Femur (tissue), 1 donor: ENCODE data around the gene KCNJ12.
"Not testable (repeated sequence)": the region's sequence is repeated elsewhere in the genome, so short reads cannot be mapped to it uniquely, and the experiment has no call there.

Source experiments
- DNase-seq: peaks from one replicate; pipeline ENCODE4 v3.0.0-alpha.2; 2017

KCNJ12 gene

DNA sequence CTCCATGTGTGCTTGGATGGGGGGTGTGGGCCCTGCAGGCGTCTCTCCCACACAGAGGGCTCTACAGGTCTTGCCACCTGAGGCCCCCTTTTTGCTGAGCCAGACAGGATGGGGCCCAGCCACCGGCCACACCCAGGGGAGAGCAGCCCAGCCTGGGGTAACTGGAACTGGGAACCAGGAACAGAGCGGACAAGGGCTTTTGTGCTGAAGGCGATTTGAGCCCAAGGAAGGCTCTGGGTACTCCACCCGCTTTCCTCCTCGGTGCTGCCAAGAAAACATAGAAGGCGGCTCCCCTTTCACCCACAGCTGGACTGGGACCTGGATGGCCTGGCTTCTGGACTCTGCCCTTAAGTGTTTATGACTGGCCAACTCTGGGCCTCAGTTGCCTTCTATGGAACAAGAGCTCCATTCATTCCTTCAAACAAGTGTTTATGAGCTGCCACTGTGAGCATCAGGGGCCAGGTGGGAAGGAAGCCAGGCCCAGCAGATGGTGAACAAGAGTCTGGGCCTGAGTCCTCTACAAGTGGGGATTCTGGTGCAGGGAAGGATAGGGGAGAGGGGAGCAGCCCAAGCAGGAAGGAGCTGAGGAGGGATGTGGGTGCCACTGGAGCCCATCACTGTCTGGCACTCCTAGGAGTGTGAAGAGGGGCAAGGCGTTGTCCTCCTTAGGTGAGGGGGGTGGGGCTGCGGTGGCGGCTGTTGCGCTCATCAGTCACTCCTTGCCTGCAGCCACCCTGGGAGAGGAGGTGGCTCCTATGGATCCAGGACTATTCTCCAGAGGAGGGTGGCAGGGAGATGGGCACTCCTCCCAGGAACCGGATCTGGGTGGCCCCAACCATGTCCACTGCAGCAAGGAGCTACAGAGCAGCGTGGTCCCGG lies 46.4 kb downstream of the KCNJ12 start:
- not testable (repeated sequence) for DNase-seq

DNA sequence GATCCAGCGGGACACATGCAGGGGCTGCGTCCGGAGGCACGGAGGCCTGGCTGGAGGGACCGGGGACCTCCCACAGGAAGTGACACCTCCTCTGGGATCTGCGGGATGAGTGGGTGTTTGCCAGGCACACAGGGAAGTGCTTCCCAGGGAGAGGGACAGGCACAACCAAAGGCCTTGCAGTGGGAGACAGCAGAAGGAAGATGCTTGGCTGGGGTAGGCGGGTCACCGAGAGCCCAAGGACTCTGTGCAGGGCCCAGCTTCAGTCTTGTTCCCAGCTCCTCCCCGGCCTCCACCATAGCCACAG lies 47.0 kb downstream of the KCNJ12 start:
- not testable (repeated sequence) for DNase-seq

DNA sequence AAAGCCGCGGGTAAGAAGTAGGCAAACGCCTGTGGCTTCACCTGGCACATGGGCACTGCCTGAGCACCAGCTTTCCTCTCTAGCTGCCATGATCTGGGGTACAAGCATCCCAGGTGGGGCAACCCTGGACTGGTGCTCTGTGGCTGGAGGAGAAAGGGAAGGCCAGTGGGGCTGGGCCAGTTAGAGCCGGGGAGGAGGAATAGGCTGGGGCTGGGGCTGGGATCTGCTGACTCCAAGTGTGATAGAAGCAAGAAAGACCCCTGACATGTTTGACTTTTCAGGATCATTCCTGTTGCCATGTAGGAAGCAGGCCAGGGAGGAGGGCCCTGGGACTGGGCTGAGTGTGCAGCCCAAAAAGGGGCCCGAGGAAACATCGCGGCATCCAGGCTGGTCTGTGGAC lies 48.5 kb downstream of the KCNJ12 start:
- DNase-seq = not testable (repeated sequence)

DNA sequence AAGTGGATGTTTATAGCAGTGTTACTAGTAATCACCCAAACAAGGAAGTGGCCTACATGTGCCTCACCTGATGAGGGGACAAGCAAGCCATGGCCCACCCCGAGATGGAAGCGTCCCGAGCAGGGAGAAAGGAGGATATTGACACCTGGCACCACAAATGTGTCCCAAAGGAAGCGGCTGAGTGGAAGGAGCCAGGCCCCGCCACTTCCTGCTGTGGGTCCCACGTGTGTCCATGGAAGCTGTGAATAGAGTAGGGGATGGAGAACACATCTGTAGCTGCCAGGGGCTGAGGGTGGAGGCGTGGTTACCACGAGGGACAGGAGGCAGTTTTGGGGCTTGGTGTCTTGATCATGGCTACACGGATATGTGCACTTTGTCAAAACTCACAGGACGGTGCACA lies 49.2 kb downstream of the KCNJ12 start:
- no peak for DNase-seq

DNA sequence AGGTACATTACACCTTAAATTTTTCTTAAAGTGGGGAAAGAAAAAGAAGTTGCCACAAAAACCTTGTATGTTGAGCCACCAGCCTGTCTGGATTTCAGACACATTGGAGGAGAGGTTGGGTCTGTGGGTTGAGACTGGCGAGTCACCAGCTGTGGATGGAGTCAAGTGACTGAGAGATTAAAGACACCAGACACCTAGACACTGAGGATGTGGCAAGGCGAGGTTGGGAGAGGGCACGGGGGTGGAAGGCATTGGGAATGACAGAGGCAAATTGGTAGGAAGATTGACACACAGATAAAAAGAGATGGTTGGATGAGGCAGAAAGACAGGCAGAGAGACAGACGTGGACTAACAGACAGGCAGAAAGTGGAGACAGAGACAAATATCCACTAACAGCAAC lies 49.6 kb downstream of the KCNJ12 start:
- no peak for DNase-seq

DNA sequence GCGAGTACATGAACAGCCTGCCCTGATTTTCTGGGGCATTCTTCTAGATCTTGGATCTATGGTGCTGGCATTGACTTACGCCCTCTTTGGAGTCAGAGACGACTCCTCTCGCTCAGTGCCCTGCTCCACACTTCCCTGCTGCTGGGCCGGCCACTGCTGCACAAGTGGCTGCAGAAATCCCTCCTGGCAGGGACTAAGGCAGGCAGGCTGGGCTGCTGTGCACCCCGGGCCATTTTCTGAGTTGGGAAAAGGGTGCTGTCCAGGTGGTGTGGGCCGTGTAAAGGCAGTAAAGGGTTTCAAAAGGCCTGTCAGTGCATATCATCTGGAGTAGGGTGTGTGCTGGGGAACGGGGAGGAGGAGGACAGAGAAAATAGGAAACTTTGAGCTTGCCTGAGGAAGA lies 50.1 kb downstream of the KCNJ12 start:
- DNase-seq = not testable (repeated sequence)

DNA sequence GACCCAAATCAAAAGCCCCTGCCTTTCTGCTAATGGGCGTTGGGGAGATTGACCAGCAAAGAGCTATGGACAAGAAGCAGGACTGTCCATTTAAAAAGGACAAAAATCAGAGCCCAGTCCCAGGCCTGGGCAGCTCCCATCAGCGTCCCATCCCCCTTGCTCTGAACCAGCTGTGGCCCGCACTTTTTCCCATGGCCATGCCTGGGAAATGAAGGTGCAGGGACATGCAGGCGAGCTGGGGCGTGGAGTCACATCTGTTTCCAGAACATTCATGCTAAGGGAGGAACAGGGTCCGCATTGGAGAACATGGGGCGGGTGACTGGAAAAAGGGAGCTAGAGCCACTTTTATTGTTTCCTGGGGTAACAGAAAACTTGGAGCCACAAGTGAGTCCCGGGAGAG lies 50.7 kb downstream of the KCNJ12 start:
- DNase-seq = not testable (repeated sequence)

DNA sequence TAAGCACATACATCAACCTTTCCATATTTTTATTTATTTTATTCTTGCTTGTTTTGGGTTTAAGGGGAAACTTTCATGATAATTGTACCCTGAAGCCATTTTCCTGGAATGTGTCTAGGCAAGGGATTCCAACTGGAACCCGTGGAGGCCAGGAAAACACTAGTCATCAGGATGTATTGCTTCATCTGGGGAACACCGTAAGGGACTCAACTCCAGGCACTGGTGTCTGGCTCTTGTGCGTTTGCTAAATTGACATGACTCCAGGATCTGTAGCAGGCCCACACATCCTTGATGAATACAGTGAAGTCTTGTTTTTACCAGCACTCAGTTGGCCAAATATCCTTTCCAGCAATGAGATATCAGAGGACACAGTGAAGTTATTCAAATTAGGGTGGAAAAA lies 51.6 kb downstream of the KCNJ12 start:
- DNase-seq = not testable (repeated sequence)

DNA sequence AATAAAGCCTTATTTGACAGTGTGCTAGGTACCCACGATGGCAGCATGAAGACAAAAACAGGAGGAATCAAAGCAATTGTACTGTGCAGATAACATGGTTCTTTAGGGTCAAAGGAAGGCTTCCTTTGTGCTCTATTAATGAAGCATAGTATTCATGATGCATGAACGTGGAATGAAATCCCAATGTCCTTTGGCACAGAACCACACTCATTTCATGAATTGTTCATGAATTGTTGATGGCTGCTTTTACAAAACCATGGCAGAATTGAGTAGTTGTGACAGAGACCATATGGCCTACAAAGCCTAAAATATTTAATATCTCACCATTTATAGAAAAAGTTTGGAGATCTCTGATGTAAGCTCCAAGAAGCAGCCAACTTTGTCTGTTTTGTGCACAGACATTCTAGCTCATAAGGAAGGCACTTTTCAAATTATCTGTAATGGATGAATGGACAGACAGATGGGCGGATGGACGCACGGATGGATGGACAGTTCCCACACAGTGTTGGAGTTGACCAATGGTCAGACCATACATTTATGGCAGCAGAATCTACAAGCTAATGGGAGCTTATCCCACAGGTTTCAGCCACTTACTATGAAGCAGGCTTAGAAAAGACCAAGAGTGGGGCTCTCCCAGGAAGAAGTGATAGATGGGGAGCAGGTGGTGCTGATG lies 52.7 kb downstream of the KCNJ12 start:
- DNase-seq = not testable (repeated sequence)

DNA sequence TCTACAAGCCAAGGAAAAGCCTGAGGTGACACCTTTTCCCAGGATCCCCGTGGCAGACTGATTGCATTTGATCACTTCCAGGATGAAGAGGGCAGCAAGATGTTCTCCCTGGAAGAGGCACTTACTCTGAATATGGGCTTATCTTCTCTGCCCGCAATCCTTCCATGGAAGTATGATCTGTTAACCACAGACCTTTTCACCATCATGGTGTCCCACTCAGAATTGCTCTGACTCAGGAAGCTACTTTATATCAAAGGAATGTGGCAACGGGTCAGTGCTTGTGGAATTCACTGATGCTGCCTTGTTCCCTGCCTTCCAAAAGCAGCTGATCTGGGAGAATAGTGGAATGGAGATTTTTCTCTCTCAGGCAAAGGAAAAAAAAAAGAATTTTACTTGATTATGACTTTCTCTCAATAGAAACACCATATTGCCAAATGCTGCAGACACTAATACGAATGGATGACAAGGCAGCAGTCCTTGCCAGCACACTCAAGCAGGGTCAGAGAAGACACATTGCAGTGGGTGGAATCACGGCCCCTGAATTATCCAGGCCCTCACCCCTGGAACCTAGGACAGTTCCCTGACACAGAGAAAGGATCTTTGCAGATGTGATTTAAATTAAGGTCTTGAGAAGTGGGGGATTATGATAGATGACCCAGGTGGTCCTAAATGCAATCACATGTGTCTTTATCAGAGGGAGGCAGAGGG lies 53.9 kb downstream of the KCNJ12 start:
- DNase-seq = not testable (repeated sequence)

DNA sequence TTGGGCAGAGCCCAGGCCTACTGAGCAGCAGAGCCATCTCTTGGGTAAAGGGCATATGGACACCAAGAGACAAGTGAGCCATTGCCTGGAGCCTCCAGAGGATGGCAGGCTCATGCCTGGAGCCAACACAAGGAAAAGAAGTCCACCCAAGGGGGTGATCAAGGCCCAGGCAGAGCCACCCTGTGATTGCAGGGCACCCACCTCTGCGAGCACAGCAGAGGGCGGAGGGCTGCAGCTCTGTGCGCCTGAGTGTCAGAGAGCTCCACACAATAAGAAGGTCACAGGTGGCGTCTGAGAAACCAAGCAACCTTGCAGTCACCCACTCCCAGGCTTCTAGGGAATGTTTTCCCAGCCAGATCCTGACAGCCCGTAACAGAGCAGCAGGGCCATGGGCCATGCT lies 57.8 kb downstream of the KCNJ12 start:
- DNase-seq = not testable (repeated sequence)

DNA sequence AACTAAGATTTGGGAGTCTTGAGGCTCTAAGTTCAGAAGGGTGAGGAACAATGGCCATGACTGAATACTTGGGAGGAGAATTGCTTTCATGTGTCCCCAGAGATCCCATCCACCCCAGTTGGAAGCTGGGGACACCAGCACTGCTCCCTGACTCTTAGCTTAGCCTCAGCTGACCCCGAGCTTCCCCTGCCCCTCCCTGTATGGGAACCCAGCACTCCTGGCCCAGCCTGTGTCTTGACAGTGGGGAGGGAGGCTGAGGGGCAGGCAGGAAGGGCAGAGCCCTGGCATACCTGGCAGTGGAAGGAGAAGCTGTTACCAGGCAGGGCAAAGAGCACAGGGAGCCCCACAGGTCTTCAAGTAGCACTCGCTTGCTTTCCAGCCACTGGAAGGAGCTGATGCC lies 58.8 kb downstream of the KCNJ12 start:
- DNase-seq = not testable (repeated sequence)

DNA sequence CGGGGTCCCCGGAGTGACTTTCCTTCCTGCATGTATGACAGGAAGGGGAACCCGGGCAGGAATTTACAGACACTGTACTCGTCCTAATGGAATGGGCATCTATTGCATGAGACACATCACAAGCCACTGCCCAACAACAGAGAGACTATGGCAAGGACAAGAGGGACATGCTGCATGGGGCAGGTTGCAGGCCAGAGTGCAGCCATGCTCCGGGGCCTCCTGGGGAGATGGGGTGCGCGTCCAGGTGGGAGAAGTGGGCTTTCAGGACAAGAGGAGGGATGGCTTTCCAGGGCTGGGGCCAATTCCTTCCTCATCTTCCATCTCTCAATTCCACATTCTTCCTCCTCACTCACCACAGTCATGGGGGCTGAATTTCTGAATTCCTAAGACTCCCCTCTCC lies 60.3 kb downstream of the KCNJ12 start:
- DNase-seq = not testable (repeated sequence)

DNA sequence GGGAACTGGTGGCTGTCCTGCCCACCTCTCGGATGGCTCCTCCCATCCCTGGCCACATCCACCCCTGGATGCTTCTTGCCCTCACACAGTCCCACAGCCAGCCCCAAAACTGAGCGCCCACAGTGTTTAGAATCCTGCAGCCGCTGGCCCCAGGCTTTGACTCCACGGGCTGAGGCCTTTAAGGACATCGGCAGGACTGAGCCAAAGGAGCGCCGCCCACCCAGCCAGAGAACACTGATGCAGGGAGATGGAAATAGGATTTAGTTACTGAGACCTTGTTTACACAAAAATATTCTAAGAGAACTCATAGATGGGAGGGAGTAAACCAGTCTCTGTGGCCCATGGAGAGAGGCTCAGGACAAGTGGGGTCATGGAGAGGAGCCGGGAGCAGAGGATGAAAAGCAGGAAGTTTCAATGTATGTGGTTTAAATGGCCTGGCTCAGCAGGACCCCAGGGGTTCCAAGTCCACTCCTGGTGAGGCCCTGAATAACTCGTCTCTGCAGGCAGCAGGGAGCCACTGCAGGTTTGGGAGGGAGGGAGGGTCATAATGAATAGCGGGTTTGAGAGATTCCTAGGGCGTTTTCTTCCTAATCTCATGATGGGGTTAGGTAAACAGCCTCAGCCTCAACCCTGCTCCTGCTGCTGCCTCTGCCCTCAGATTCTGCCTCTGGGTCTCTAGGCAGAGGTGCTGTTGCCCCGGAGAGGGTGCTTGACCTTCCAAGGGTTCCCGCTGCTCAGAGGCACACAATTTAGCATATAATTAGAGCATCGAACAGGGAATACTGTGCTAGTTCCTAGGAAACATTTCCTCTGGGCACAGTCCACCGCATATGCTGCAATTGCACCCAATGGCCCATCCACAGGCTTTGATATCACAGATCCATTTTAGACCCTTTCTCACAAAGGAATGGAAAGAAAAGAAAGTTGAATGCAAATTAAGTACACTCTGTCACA lies 61.0 kb downstream of the KCNJ12 start:
- not testable (repeated sequence) for DNase-seq

DNA sequence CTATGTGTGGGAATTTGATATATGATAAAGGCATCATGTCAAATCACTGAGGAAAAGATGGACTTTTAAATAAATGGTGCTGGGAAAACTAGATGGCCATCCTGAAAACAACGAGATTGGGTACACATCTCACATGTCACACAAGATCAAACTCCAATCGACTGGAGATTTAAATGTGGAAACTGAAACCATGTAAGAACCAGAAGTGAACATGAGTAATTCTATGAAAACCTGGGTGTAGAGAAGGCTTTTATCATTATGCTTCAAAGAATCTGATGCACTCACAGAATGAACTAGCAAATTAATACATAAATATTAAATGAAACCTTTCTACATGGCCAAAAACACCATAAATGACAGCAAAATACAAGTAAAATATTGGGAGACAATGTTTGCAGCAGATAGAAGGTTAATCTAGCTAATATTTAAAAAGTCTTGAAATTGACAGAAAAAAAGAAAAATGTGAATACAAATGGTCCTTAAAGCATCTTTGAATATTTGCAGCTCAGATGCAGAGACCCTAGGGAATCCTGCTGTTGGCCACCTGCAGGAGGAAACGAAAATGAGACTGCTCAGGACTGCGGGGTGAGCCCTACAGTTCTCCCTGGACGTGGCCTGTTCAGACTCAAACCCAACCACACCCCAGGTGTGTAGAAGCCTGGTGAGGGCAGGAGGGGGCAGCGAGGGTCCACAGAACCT lies 62.3 kb downstream of the KCNJ12 start:
- not testable (repeated sequence) for DNase-seq

DNA sequence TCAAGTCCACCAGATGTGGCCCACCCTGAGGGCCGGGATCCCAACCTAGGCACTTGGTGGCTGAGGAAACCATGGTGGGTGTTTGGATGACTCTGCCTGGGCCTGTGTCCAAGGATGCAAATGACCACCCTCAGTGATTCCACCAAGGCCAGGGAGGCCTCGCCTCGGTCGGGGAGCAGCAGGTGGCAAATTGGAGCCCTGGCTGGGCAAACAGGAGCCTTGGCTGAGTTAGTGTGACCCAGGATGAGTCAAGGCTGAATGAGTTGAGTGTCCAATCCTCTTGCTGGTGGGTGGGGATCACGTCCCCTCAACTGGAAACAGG lies 62.8 kb downstream of the KCNJ12 start:
- not testable (repeated sequence) for DNase-seq

DNA sequence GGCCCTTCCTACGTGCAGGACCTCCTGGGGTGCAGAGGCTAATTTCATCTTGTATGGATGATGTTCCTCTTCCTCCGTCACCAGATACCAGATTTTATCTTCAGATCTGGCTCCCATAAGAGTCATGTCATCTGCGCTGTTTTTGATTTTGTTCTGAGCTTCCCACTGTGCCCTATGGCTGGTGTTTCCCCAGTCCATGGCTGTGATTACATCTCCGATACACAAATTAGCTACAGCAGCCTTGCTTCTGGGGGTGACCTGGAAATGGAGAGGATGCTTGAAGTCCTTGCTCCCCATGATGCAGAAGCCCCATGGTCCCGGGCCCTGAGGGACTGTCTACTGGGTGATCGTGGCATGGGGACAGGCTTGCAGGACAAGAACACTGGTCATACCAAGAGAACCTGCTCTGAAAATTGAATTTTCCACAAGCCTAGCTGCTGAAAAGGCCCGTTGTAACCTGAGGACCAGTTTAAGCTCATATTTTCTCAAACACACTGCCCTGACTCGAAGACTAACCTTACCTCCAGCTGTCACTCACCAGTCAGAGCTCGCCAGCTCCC lies 69.0 kb downstream of the KCNJ12 start:
- DNase-seq = no peak

DNA sequence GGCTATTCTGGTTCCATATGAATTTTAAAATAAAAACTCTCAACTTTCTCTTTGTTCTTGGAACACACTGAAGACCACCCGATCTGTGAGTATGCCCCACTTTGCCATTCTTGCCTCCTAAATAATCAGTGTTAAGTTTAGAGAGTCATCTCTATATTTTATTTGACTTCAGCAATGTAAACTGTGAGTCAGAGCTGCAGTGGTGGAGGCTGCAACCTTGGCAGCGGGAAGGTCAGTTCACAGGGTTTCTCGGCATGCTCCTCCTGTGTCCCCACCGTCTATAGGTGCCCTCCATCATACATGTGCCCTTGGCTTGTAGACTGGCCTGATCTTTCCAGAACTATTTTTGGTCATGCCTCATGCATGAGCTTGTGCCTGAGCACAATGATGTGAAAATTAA lies 71.4 kb downstream of the KCNJ12 start:
- DNase-seq = not testable (repeated sequence)

DNA sequence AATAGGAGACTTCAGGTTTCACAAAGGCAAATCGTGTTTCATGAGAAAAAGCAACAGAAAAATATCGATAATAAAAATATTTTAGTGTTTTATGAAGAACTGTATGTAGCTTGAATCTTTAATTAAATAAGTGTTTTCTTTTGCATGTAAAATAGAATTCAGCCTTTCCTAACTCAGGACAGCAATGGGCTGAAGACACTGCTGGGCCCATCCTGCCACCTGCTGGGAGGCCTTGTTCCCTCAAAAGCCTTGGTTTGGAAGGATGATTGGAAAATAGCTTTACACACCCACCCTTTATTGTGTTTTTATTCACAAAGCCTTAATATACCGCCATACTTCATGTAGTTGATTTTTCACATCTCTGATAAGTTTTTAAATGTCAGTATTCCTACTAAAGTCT lies 73.7 kb downstream of the KCNJ12 start:
- not testable (repeated sequence) for DNase-seq

DNA sequence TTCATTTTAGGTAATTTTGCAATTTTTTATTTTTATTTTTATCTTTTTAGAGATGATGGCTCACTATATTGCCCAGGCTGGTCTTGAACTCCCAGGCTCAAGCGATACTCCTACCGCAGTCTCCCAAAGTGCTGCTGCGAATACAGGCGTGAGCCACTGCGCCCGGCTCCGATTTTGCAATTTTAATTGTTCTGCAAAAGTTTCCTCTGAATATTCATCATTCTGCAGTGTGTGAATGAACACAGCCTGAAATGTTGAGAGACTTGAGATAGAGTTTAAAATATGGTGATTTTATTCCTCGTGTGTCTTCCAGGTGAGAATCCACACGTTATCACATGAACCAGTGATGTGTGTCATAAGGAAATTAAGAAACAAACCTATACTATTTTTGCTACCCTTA lies 75.8 kb downstream of the KCNJ12 start:
- DNase-seq = no peak

DNA sequence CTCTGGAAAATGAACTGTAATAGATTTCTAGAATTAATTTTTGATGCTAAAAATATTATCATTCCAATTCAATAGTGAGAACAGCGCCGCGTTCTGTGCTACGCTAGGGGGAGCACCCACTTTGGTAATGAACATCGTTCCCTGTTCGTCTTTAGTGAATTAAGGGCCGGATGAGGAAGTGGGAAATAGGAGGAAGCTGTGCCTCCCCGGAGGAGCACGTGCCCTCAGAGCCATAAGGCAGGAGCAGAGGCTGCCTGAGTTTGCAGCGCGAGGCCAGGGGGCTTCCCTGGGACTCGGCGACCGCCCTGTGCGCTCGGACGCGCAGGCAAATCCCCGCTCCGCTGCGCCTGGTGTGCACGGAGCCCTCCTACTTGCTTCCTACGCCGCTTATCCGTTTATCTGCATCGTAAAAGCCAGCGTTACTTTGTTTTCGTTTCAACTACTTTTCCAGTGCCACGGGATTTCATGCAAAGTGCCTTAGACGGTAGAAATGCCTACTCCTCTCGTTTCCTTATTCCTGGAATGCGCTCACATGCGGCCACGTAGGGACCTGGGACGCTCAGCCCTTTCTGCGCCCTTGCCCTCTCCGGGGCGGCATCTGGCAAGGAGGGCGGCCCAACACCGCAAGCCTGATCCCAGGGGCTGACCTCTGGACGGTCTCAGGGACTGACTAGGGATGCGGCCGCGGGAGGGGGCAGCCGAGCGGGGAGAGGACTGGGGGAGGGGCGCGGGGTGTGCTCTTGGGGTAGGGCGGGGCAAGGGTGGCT lies 76.4 kb downstream of the KCNJ12 start:
- DNase-seq = peak; percentile 81
